Motor neuron (in vitro differentiated cells): ENCODE measurements around the gene MGAT5. TPM values are rescaled to one million over a fixed set of nuclear protein-coding genes. Genes with fewer than 3 reads are reported as not detected.
"Not testable (repeated sequence)": the region's sequence is repeated elsewhere in the genome, so short reads cannot be mapped to it uniquely, and the experiment has no call there.

Experiments used
- ATAC-seq, 8 experiments: fragments of 200-7000 bp; cut with Tn5 transposase; replicated peaks in 6 of 8; 2 replicates each; pipeline ENCODE4 v1.8.0; 2021; ENCODE audit warnings: mild to moderate bottlenecking in 8 of 8, moderate library complexity in 8 of 8
- H3K27ac ChIP-seq, 2 donors: fragments of 250-450 bp; sonication (Bioruptor Pico); 2 replicates each; pipeline ENCODE4 v1.9.0; 2021; ENCODE audit warnings: antibody characterized with exemption in 2 of 2, mild to moderate bottlenecking in 2 of 2, moderate library complexity in 1 of 2
- H3K4me1 ChIP-seq, 2 donors: fragments of 250-450 bp; sonication (Bioruptor Pico); replicated peaks in 1 of 2; 2 replicates each; pipeline ENCODE4 v1.6.1; 2021; ENCODE audit warnings: antibody characterized with exemption in 2 of 2, mild to moderate bottlenecking in 2 of 2, moderate library complexity in 1 of 2
- H3K4me3 ChIP-seq, 5 donors: fragments of 250-450 bp; sonication (Bioruptor Pico); 2 replicates each; pipeline ENCODE4 v1.9.0; 2021; ENCODE audit warnings: antibody characterized with exemption in 5 of 5, mild to moderate bottlenecking in 5 of 5, moderate library complexity in 4 of 5
- WGBS, 10 experiments: fragments of 450-650 bp; shearing (Covaris generic); methylation state at CpG; one replicate each; pipeline ENCODE4 v1.0.0; 2022; 5-methylcytosine and 5-hydroxymethylcytosine counted together
- in situ Hi-C, 9 experiments: fragments of 400-800 bp; cut with MboI; loops; one replicate each; pipeline ENCODE4 v1.15.0; 2021; ENCODE audit warnings: low sequenced_read_pairs in 9 of 9, low pct_unique_long_range_greater_than_20kb in 2 of 9; ENCODE audit not compliant: unreplicated experiment in 9 of 9
- total RNA-seq, 8 experiments: library from RNA; unstranded; fragments of 300-600 nt; gene quantifications; 2 replicates each; pipeline versions ENCODE4 v1.2.3 to v1.2.4, GENCODE V29; 2022

The MGAT5 gene
- total RNA-seq, 8 experiments from 2014 or later: 10.3 to 54.4 (median 33.6) TPM

DNA sequence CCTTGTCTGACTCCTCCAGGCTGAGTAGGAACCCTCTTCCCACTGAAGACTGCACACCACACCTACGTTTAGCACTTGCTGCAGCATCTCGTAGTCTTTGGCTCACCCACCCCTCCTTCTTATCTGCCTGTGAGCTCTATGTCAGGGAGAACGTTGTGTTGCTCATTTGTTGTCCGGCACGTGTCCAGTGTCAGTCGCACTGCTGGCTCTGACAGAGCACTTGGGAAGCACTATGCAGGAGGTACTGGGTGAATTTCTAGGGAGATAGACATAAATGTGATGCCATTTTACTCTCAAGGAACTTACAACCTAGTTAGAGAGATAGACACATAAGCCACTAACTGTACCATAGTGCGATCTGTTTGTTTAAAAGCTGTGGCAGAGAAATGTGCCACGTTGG lies 223.1 kb downstream of the MGAT5 start:
- in situ Hi-C loops: loop anchor here in 1 of 9 experiments (25.0 kb wide), 1 partner anchor 410 kb away; no protein-coding TSS in a partner anchor
- not testable (repeated sequence) for ATAC-seq, H3K4me1 ChIP-seq, H3K27ac ChIP-seq, H3K4me3 ChIP-seq
- WGBS, 10 experiments: 0 to 85% (median 63%) methylated on average over 1 to 7 of the region's 8 CpGs; no CpG with 5 or more reads in 2 of the 10 experiments

DNA sequence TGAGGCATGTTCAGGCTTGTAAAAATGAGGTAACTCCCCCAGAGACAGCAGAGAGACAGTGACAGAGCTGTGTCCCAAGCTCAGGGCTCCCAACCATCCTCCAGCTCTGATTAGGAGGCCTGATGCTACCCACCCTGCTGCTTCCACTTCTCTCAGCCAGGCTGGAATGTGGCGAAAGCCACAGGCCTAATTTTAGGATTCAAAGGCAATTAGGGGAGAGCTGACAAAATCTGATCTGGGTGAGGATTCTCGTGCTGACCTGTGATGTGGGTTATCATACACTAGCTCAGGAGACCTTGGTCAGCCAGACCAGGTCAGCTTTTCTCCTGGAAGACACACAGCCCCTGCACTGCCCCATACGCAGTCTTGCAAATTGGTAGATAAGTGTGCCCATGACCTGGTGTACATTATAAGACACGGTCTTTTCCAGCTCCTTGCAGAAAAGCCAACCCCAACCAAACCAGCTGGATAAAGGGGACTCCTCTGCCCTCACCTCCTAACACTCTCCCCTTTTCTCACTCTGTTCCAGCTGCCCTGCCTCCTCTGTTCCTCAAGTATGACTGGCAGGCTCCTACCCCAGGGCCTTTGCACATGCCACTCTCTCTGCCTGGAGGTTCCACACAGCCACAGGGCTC lies 225.9 kb downstream of the MGAT5 start:
- H3K4me3 ChIP-seq: no peak overlapping the region
- 0 to 90% (median 79%) methylated on average over 1 to 3 of the region's 4 CpGs; no CpG with 5 or more reads in 3 of the 10 experiments for WGBS, 10 experiments
- no peak for ATAC-seq
- H3K4me1 ChIP-seq: peaks cover 5 to 8% of the 10 kb centered on the region in 2 donors
- no peak overlapping the region for H3K27ac ChIP-seq
- in situ Hi-C loops: loop anchor here in 1 of 9 experiments (25.0 kb wide), 1 partner anchor 407 kb away; no protein-coding TSS in a partner anchor

DNA sequence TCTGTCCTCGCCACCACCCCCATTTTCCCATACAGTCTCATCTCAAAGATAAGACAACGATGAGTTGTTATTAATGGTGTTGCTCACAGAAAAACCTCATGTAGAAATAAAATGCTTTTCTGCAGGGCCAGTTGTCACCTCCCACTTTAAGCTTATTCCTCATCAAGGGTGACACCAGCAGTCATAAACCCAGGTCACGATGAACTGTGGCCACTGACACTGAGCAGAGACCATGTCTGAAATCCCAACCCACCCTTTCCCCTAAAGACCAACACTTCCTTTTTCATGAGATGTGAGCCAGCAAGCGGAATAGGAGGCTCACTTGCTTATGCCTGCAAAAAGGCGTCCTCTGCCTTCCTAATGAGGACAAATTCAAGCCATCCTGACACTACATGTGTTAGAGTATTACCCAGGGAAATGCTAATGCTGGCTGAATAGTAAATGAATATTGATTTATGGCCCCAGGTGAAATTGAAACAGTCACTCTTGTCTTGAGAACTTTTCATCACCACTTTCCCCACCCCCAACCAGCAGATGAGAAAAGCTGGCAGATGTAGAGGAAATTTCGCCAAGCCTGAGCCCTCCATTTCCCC lies 228.4 kb downstream of the MGAT5 start:
- peak in 5 of 8 experiments; percentile 21 to 70 (median 47) for ATAC-seq
- Histone ChIP-seq H3K27ac (peak overlapping the region in 1 of 2 donors; percentile 46), H3K4me1 (peaks cover 5 to 8% of the 10 kb centered on the region in 2 donors), H3K4me3 (no peak overlapping the region)
- in situ Hi-C loops: loop anchor here in 1 of 9 experiments (25.0 kb wide), 1 partner anchor 405 kb away; no protein-coding TSS in a partner anchor
- WGBS, 10 experiments: 20 to 100% (median 71%) methylated on average over 1 to 4 of the region's 6 CpGs; no CpG with 5 or more reads in 3 of the 10 experiments

DNA sequence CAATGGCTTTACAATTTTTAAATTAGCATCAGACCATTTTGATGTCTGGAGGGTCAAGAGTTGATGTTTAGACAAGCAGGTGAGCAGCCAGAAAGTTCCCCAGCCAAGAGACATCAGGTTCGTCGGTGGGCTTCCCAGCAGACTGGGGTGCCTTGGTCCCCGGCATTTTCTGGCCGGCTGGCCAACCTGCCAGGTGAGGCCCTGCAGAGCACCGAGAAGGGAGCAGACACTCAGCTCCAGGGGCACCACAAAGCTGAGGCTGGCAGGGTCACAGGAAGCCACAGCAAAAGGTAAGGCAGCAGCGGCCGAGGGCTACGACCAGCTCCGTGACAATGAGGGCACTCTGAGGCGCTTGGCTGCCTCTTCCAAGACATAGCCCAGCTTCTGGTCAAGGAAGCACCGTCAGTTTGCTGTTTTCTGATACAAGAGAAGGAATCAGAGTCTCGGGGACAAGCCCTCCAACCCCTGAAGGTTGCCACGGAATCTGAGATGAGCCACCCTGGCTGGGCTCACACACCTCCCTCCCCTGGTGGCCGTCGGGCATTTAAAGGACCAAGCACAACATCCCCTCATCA lies 229.0 kb downstream of the MGAT5 start:
- H3K4me1 ChIP-seq: peaks cover 5 to 8% of the 10 kb centered on the region in 2 donors
- no peak overlapping the region for H3K4me3 ChIP-seq
- in situ Hi-C loops: loop anchor here in 1 of 9 experiments (25.0 kb wide), 1 partner anchor 404 kb away; no protein-coding TSS in a partner anchor
- WGBS, 10 experiments: 0 to 92% (median 88%) methylated on average over 1 to 12 of the region's 15 CpGs; no CpG with 5 or more reads in 2 of the 10 experiments
- H3K27ac ChIP-seq: no peak overlapping the region
- ATAC-seq: no peak

DNA sequence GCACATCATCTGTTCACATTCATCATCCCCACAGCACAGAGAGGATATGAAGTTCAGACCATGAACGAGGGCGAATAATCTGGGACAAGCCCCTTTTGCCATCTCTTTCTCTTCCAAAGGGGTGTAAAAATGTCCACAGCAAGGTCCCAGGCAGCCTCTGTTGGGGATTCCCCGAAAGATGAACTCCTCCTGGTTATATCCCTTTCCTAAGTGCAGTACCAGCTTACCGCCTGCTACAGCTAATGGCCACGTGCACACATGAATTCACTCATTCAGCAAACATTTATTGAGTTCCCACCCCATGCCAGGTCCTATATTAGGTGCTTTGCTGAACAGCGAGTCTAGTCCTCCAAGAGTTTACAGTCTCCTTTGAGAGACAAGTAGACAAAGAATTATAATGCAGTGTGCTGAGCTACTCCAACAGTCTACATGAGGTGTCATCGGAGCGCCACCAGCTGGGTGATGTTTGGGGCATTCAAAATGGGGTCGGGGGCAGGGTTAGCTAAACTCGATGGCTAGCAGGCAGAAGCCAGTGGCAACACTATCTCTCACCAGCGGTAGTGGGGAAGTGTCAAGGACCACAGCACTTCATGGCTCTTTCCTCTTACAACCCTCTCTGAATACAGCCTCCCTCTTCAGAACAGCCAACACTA lies 236.0 kb downstream of the MGAT5 start:
- in situ Hi-C loops: loop anchor here in 1 of 9 experiments (25.0 kb wide), 1 partner anchor 397 kb away; no protein-coding TSS in a partner anchor
- H3K4me3 ChIP-seq: no peak overlapping the region
- no peak overlapping the region for H3K27ac ChIP-seq
- no peak for ATAC-seq
- H3K4me1 ChIP-seq: no peaks in the 10 kb centered on the region
- WGBS, 10 experiments: 25 to 100% (median 76%) methylated on average over 1 to 9 of the region's 11 CpGs; no CpG with 5 or more reads in 1 of the 10 experiments

DNA sequence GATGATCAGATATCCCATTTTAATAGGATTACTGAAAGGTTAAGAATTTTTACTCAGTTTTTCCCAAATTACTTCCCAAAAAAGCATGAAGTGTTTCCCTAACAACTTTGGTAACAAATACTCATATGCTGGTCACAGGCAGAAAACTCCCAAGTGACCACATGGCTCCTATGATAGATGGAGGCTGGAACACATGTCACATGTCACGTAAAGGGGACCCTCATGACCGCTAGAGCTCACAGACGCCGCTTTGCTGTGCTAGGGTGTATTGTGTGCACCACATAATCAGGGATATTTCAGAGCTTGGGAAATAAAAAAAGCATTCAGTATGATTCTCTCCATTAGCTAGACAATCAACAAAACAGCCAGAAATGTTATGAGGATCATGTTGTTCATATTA lies 236.7 kb downstream of the MGAT5 start:
- Histone ChIP-seq H3K4me3 (no peak overlapping the region), H3K4me1 (no peaks in the 10 kb centered on the region), H3K27ac (no peak overlapping the region)
- peak in 2 of 8 experiments; percentile 66 to 70 for ATAC-seq
- 11 to 90% (median 60%) methylated on average over 1 to 4 of the region's 4 CpGs; no CpG with 5 or more reads in 3 of the 10 experiments for WGBS, 10 experiments
- in situ Hi-C loops: loop anchor here in 1 of 9 experiments (25.0 kb wide), 1 partner anchor 397 kb away; no protein-coding TSS in a partner anchor

DNA sequence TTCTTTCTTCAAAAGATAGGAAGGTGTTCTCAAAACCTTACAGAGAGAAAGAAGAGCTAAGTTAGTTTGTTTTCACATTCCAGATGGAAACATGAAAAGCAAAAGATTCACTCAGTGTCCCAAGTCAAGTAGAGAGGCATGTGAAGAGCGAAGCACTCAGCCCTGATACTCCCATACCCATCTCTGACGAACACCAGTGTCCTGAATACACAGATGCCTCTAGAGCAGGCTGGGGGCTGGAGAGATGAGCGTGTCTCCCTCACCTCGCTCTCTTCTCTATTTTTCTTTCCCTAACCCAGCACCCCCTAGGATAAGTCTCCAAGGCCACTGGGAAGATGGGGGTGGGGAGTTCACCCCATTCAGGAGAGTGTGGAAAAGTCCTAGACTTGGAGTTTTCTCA lies 237.2 kb downstream of the MGAT5 start:
- 0 to 87% (median 81%) methylated on average over 2 to 4 of the region's 4 CpGs; no CpG with 5 or more reads in 6 of the 10 experiments for WGBS, 10 experiments
- ATAC-seq: no peak
- Histone ChIP-seq H3K4me1 (no peaks in the 10 kb centered on the region), H3K4me3 (no peak overlapping the region), H3K27ac (no peak overlapping the region)
- in situ Hi-C loops: loop anchor here in 1 of 9 experiments (25.0 kb wide), 1 partner anchor 396 kb away; no protein-coding TSS in a partner anchor

DNA sequence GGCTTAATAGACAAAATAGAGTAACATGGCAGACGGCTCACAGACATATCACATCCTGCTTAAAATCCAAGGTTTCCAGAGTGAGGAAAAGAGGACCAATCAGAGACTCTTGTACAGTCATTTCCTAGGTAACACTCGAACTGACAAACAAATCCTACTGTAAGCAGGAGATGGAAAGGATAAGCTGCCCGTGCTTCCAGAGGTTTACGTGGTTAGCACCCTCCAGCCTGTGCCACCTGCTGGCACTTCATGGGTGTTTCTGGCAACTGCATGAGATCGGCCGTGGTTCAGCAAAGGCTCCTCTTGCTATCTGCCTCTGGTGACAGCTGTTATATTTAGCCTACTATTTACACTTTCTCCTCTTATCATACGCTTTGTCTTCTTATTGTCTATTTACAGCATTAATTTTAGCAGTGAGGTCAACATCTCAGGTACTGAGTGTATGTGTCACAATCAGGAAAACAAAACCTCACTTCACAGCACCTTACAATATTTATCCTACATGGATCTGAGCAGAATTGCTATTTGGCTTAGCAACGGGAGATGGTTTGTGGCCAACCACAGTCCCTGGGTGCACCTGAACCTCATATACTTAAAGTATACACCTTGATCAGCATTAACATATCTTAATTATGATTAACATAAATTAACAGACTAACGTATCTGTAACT lies 238.0 kb downstream of the MGAT5 start:
- peak in 2 of 8 experiments; percentile 21 to 81 for ATAC-seq
- in situ Hi-C loops: loop anchor here in 1 of 9 experiments (25.0 kb wide), 1 partner anchor 395 kb away; no protein-coding TSS in a partner anchor
- Histone ChIP-seq H3K4me3 (no peak overlapping the region), H3K4me1 (no peaks in the 10 kb centered on the region), H3K27ac (no peak overlapping the region)
- 15 to 86% (median 66%) methylated on average over 3 to 8 of the region's 9 CpGs for WGBS, 10 experiments

DNA sequence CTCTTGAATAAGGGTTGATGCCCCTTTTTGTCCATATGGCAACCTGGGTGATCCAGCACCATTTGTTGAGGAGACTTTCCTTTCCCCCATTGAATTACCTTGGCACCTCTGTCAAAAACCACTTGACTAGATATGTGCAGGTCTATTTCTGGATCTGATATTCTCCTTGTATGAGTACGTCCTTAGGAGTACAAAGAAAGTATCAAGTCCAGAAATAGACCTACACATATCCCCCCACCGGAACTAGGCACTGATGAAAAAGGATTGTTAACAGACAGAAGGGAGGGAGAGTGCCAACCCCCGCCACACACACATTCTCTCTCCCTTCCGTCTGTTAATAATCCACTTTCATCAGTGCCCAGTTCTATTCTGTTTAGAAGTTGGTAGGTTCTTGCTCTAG lies 239.9 kb downstream of the MGAT5 start:
- WGBS, 10 experiments: 0 to 91% (median 67%) methylated on average over 1 to 4 of the region's 4 CpGs; no CpG with 5 or more reads in 2 of the 10 experiments
- no peak overlapping the region for H3K27ac ChIP-seq
- no peak for ATAC-seq

DNA sequence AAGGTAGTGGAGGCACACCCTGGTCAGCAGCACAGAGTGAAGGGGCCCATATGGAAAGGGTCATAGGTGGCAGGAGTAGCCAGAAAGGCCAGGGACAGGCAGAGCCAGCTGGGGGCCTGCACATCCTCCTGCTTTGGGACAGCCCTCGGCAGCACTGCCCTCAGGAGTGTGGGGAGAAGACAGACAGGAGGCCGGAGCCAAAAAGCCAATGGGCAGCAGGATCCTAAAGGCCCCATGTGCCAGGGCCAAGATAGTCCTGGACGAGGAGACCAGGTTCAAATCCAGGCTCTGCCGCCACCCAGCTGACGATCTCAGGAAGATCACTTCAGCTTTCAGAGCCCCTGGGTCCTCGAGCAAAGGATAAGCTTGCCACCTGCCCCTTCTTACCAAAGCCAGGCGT lies 244.8 kb downstream of the MGAT5 start:
- Histone ChIP-seq H3K4me3 (no peak overlapping the region), H3K4me1 (peaks cover 3 to 19% of the 10 kb centered on the region in 2 donors), H3K27ac (no peak overlapping the region)
- in situ Hi-C loops: loop anchor here in 1 of 9 experiments (25.0 kb wide), 1 partner anchor 389 kb away; no protein-coding TSS in a partner anchor
- ATAC-seq: no peak
- 7 to 83% (median 60%) methylated on average over 1 to 6 of the region's 7 CpGs; no CpG with 5 or more reads in 4 of the 10 experiments for WGBS, 10 experiments

More for the DNA sequence above, 239.9 kb downstream of the MGAT5 start:
- Histone ChIP-seq H3K4me3 (no peak overlapping the region), H3K4me1 (no peaks in the 10 kb centered on the region)
- in situ Hi-C loops: loop anchor here in 1 of 9 experiments (25.0 kb wide), 1 partner anchor 394 kb away; no protein-coding TSS in a partner anchor

DNA sequence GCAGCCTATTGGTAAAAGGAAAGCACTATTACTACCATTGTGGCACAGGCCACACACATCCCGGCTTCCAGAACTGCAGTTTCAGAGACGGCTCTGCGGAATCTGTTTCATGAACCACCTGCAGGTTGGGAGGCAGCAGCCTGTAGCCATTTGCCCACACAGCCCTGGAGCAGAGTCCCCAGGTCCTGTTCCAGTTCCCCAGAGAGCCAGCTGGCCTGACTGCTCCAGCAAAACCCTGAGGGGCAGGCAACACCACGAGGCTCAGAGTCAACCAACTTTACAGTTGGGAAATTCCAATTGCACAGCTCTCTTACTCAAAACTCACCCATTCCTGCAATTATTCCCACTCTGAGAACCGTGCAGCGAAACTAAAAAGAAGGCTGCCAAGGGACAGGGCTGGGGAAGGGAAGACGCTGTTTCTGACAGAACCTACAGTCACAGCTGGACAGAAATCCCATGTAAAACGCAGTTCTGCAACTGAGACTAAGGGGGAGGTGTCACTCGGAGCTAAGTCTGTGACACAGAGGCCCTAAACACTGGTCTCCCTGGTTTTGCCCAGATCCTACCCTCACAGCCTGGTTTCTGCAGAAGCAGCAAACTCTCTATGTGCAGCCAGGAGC lies 245.5 kb downstream of the MGAT5 start:
- Histone ChIP-seq H3K4me1 (peaks cover 3 to 19% of the 10 kb centered on the region in 2 donors), H3K27ac (no peak overlapping the region), H3K4me3 (no peak overlapping the region)
- peak in 2 of 8 experiments; percentile 21 to 30 for ATAC-seq
- WGBS, 10 experiments: 46 to 90% (median 63%) methylated on average over 1 to 7 of the region's 9 CpGs; no CpG with 5 or more reads in 2 of the 10 experiments
- in situ Hi-C loops: loop anchor here in 1 of 9 experiments (25.0 kb wide), 1 partner anchor 388 kb away; no protein-coding TSS in a partner anchor
